ENCODE measurements around the gene C16orf96. TPM values are rescaled to one million over a fixed set of nuclear protein-coding genes. Genes with fewer than 3 reads are reported as not detected.

C16orf96 gene
- total and polyA plus RNA-seq, 2 of the 13 experiments (the other 11 are each of a cell fraction or from before 2014, with no cell fraction given): 0.03 TPM; not detected in 1

DNA sequence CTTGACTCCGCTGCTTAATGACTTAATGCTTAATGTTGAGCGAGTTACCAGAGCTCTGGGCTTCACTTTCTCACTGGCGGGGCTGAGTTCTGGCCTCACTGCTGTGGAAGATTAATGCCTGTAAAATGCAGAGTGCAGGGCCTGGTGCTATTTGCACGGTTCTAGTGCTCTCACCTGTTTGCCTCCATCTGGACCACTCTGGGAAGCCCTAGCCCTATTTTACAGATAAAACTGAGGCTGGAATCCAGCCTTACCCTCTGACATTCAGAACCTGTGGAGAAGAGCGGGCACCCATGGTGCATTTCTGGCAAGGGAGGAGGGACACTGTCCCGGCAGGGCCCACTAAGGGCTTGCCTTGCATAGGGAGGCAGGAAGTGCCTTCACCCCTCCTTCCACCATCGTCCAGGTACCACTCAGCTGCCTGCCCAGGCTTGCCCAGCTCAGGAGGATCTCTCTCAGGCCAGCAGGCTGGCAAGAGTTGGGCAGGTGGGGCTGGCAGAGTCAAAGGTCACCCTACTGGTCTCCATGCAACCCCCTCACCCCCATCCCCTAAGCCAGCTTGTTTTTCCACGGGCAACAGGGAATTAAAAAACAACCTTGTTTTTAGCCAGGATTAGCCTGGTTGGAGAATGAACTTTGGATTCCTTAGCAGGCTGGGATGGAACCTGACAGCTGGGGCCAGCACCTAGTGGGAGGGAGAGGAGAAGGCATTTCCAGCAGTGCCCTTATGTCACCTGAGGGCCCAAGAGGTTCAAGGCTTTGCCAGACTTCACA, 62.7 kb downstream of the C16orf96 start (continued):
- TF ChIP-seq NBN (conservative IDR thresholded peaks at IDR 0.05) (no peak), ZFP90 (CRISPR knock-in tag; IDR thresholded peaks at IDR 0.05; ENCODE audit: borderline replicate concordance) (peak; percentile 89), ATF1 (CRISPR knock-in tag; IDR thresholded peaks at IDR 0.05) (no peak), HNRNPUL1 (IDR thresholded peaks at IDR 0.05; ENCODE audit: low read depth, low read length) (no peak), ZNF180 (CRISPR knock-in tag; IDR thresholded peaks at IDR 0.05; ENCODE audit: borderline replicate concordance, low read depth) (no peak), GATAD1 (CRISPR knock-in tag; IDR thresholded peaks at IDR 0.05) (no peak), HES4 (CRISPR knock-in tag; IDR thresholded peaks at IDR 0.05; ENCODE audit: borderline replicate concordance) (no peak), MTA3 (CRISPR knock-in tag; IDR thresholded peaks at IDR 0.05) (no peak), ZNF780A (CRISPR knock-in tag; IDR thresholded peaks at IDR 0.05) (no peak), POLR2AphosphoS2 (IDR thresholded peaks at IDR 0.05; ENCODE audit: low read depth, low read length) (no peak), THAP11 (CRISPR knock-in tag; IDR thresholded peaks at IDR 0.05) (peak; percentile 31; the same call in 1 of the 2 replicates), ZBTB21 (CRISPR knock-in tag; IDR thresholded peaks at IDR 0.05) (no peak), SMARCE1 (IDR thresholded peaks at IDR 0.05; ENCODE audit: borderline replicate concordance) (no peak), SP4 (CRISPR knock-in tag; IDR thresholded peaks at IDR 0.05) (peak; percentile 46; the same call in 1 of the 2 replicates), MED1 (CRISPR knock-in tag; IDR thresholded peaks at IDR 0.05) (peak; percentile 54; the same call in 1 of the 2 replicates), ZNF550 (CRISPR knock-in tag; IDR thresholded peaks at IDR 0.05; ENCODE audit: borderline replicate concordance) (no peak), ZNF788 (CRISPR knock-in tag; IDR thresholded peaks at IDR 0.05; ENCODE audit: borderline replicate concordance) (no peak), DMAP1 (CRISPR knock-in tag; IDR thresholded peaks at IDR 0.05) (peak; percentile 47; the same call in 1 of the 2 replicates), NFE2L1 (CRISPR knock-in tag; IDR thresholded peaks at IDR 0.05; ENCODE audit: borderline replicate concordance) (no peak), SRSF4 (IDR thresholded peaks at IDR 0.05; ENCODE audit: low read depth, low read length, poor library complexity, severe bottlenecking) (no peak), ZNF557 (CRISPR knock-in tag; IDR thresholded peaks at IDR 0.05) (no peak), HNRNPL (IDR thresholded peaks at IDR 0.05; ENCODE audit: low read depth, low read length) (peak; percentile 96), FOXA3 (CRISPR knock-in tag; IDR thresholded peaks at IDR 0.05) (no peak)
- TF ChIP-seq, protein P1, sequence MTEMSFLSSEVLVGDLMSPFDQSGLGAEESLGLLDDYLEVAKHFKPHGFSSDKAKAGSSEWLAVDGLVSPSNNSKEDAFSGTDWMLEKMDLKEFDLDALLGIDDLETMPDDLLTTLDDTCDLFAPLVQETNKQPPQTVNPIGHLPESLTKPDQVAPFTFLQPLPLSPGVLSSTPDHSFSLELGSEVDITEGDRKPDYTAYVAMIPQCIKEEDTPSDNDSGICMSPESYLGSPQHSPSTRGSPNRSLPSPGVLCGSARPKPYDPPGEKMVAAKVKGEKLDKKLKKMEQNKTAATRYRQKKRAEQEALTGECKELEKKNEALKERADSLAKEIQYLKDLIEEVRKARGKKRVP (CRISPR knock-in tag; IDR thresholded peaks at IDR 0.05): no peak
- TF ChIP-seq, protein P2, sequence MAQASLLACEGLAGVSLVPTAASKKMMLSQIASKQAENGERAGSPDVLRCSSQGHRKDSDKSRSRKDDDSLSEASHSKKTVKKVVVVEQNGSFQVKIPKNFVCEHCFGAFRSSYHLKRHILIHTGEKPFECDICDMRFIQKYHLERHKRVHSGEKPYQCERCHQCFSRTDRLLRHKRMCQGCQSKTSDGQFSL (CRISPR knock-in tag; IDR thresholded peaks at IDR 0.05): no peak
- TF ChIP-seq, protein P3, sequence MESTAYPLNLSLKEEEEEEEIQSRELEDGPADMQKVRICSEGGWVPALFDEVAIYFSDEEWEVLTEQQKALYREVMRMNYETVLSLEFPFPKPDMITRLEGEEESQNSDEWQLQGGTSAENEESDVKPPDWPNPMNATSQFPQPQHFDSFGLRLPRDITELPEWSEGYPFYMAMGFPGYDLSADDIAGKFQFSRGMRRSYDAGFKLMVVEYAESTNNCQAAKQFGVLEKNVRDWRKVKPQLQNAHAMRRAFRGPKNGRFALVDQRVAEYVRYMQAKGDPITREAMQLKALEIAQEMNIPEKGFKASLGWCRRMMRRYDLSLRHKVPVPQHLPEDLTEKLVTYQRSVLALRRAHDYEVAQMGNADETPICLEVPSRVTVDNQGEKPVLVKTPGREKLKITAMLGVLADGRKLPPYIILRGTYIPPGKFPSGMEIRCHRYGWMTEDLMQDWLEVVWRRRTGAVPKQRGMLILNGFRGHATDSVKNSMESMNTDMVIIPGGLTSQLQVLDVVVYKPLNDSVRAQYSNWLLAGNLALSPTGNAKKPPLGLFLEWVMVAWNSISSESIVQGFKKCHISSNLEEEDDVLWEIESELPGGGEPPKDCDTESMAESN (CRISPR knock-in tag; conservative IDR thresholded peaks at IDR 0.05): no peak
- TF ChIP-seq, protein P4, sequence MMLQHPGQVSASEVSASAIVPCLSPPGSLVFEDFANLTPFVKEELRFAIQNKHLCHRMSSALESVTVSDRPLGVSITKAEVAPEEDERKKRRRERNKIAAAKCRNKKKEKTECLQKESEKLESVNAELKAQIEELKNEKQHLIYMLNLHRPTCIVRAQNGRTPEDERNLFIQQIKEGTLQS (CRISPR knock-in tag; IDR thresholded peaks at IDR 0.05): no peak
- TF ChIP-seq, protein P5, sequence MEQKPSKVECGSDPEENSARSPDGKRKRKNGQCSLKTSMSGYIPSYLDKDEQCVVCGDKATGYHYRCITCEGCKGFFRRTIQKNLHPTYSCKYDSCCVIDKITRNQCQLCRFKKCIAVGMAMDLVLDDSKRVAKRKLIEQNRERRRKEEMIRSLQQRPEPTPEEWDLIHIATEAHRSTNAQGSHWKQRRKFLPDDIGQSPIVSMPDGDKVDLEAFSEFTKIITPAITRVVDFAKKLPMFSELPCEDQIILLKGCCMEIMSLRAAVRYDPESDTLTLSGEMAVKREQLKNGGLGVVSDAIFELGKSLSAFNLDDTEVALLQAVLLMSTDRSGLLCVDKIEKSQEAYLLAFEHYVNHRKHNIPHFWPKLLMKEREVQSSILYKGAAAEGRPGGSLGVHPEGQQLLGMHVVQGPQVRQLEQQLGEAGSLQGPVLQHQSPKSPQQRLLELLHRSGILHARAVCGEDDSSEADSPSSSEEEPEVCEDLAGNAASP (CRISPR knock-in tag; IDR thresholded peaks at IDR 0.05; ENCODE audit: borderline replicate concordance): peak; percentile 58; the same call in 1 of the 2 replicates

Measured in HepG2 (cell line).